Measurements from ENCODE around the gene ASB7. TPM values are rescaled to one million over a fixed set of nuclear protein-coding genes. Genes with fewer than 3 reads are reported as not detected.
A peak's percentile ranks its signal among the peaks of the same experiment; 100 is the strongest.

The ASB7 gene
- total RNA-seq, 4 donors from 2014 or later, result 11.4 to 12.7 (median 12.1) TPM

GRCh38 chr15:100570735-100571313, 31.6 kb upstream of the ASB7 start:
- WGBS, 2 donors, result 92 to 93% methylated on average over 4 of the region's 4 CpGs
- no peaks in the 10 kb centered on the region for H3K27me3 ChIP-seq
- TF ChIP-seq CTCF (IDR thresholded peaks at IDR 0.05) (no peak), POLR2A (IDR thresholded peaks at IDR 0.05) (no peak), EP300 (IDR thresholded peaks at IDR 0.05) (no peak)
- peaks cover 0 to 11% (median 0%) of the 10 kb centered on the region in 4 donors for H3K4me1 ChIP-seq
- H3K4me3 ChIP-seq, result no peak overlapping the region
- H3K9me3 ChIP-seq, result no peaks in the 10 kb centered on the region
- no peak overlapping the region for H3K27ac ChIP-seq
- DNase-seq (ENCODE audit: low spot score in 2 of 2), result peak in 1 of 2 donors; percentile 11
- H3K36me3 ChIP-seq, result peaks cover 0 to 47% (median 0%) of the 10 kb centered on the region in 3 donors

- Histone ChIP-seq H3K27ac (no peak overlapping the region), H3K4me3 (no peak overlapping the region), H3K27me3 (no peaks in the 10 kb centered on the region), H3K9me3 (no peaks in the 10 kb centered on the region), H3K36me3 (peaks cover 0 to 47% (median 0%) of the 10 kb centered on the region in 3 donors), H3K4me1 (peaks cover 0 to 11% (median 0%) of the 10 kb centered on the region in 4 donors)
- no peak for DNase-seq (ENCODE audit: low spot score in 2 of 2)
- TF ChIP-seq EP300 (IDR thresholded peaks at IDR 0.05), result no peak
- 89 to 90% methylated on average over 6 of the region's 6 CpGs for WGBS, 2 donors
Observed at GRCh38 chr15:100571592-100572167, 30.7 kb upstream of the ASB7 start.

- Histone ChIP-seq H3K27ac (no peak overlapping the region), H3K36me3 (peaks cover 0 to 47% (median 0%) of the 10 kb centered on the region in 3 donors), H3K4me1 (peaks cover 0 to 11% (median 0%) of the 10 kb centered on the region in 4 donors), H3K27me3 (no peaks in the 10 kb centered on the region), H3K9me3 (no peaks in the 10 kb centered on the region), H3K4me3 (no peak overlapping the region)
- TF ChIP-seq POLR2A (IDR thresholded peaks at IDR 0.05), result no peak
- peak; percentile 52 to 60 (median 54) for TF ChIP-seq CTCF (IDR thresholded peaks at IDR 0.05)
- DNase-seq (ENCODE audit: low spot score in 2 of 2), result no peak
- 54 to 55% methylated on average over 4 of the region's 4 CpGs for WGBS, 2 donors
Observed at GRCh38 chr15:100572362-100572983, 29.9 kb upstream of the ASB7 start.

- H3K9me3 ChIP-seq, result no peaks in the 10 kb centered on the region
- H3K4me3 ChIP-seq, result no peak overlapping the region
- peaks cover 0 to 11% (median 0%) of the 10 kb centered on the region in 4 donors for H3K4me1 ChIP-seq
- TF ChIP-seq CTCF (IDR thresholded peaks at IDR 0.05) (no peak), POLR2A (IDR thresholded peaks at IDR 0.05) (no peak), EP300 (IDR thresholded peaks at IDR 0.05) (no peak)
- no peak for DNase-seq (ENCODE audit: low spot score in 2 of 2)
- H3K27me3 ChIP-seq, result no peaks in the 10 kb centered on the region
- peaks cover 0 to 42% (median 0%) of the 10 kb centered on the region in 3 donors for H3K36me3 ChIP-seq
- WGBS, 2 donors, result 89 to 90% methylated on average over 4 of the region's 4 CpGs
- H3K27ac ChIP-seq, result no peak overlapping the region
Observed at GRCh38 chr15:100573526-100573925, 28.9 kb upstream of the ASB7 start.

GRCh38 chr15:100580414-100580813, 22.0 kb upstream of the ASB7 start:
- no peak overlapping the region for H3K4me3 ChIP-seq
- WGBS, 2 donors, result 83 to 90% methylated on average over 4 of the region's 4 CpGs
- H3K36me3 ChIP-seq, result peaks cover 0 to 9% (median 0%) of the 10 kb centered on the region in 3 donors
- no peak for DNase-seq (ENCODE audit: low spot score in 2 of 2)
- H3K9me3 ChIP-seq, result no peaks in the 10 kb centered on the region
- no peaks in the 10 kb centered on the region for H3K27me3 ChIP-seq
- H3K27ac ChIP-seq, result no peak overlapping the region
- H3K4me1 ChIP-seq, result peaks cover 0 to 5% (median 0%) of the 10 kb centered on the region in 4 donors
- TF ChIP-seq CTCF (IDR thresholded peaks at IDR 0.05), result no peak
- TF ChIP-seq EP300 (IDR thresholded peaks at IDR 0.05), result no peak
- TF ChIP-seq POLR2A (IDR thresholded peaks at IDR 0.05), result no peak
